Kidney glomerular epithelial cell (primary cell): ENCODE measurements around the gene FLACC1.
"Not testable (repeated sequence)": the region's sequence is repeated elsewhere in the genome, so short reads cannot be mapped to it uniquely, and the experiment has no call there.

Experiments used
- DNase-seq: peaks from one replicate; lab custom pipeline; 2025; lab: John Stamatoyannopoulos, UW

FLACC1 gene, protein sequence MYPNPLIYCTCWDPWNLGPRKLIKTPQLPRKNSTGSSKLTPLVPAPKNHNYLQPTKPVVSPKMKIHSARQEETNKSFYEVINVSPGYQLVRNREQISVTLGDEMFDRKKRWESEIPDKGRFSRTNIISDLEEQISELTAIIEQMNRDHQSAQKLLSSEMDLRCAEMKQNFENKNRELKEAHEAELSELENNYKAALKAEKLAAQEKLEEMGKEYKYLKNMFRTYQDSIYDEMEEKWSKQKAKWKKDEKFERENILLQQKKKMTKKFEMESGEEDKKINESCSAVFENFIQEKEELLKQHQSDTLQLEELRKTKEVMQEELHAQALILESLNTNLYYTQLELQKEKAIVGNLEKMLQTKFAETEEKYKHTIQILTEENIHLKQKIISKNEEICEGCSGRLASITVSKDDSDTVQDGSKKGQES

DNA sequence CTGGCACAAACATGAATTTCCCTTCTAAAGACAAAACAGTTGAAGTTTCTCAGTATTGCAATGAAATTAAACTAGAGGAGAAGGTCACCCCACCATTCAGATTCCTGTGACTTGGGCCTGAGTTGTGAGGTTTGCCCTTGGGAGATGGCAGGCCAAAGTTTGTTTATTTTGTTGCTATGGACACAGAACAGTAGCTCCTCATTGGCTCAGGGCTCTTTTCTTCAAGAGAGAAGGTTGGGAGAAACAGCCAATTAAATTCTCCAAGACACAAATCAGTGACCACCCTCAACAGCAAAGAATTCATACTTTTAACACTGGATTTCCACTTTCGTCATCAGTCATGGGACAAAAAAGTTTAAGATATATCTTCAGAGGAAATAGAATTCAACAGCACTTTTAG lies at the start of gene FLACC1:
TSS of gene FLACC1 (minus strand) at position 125 of the 400 bp plus-strand sequence. CDS start 5,941 bp downstream, outside the sequence.
- DNase-seq = peak; percentile 9

DNA sequence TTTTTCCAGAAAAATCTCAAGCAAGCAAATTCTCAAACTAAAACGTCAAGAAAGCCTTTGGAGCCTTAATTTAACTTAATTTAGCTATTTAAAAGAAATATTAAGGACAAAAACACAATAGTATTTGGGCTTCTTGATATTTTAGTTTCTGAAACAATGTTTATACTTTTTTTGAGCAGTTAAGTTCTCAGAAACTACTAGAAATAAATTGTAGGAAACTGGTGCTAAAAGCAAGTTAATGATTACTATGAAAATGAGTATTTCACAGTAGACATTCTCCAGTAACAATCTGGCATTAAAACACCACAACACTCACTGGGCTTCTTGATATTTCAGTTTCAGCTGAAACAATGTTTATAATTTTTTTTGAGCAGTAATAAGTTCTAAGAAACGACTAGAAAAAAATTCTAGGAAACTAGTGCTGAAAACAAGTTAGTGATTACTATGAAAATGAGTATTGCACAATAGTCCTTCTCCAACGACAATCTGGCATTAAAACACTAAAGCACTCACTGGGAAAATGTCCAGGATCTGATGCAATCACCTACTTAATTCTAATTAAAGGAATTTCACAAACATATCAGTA lies 49.0 kb upstream of the FLACC1 start:
- DNase-seq = peak; percentile 77

DNA sequence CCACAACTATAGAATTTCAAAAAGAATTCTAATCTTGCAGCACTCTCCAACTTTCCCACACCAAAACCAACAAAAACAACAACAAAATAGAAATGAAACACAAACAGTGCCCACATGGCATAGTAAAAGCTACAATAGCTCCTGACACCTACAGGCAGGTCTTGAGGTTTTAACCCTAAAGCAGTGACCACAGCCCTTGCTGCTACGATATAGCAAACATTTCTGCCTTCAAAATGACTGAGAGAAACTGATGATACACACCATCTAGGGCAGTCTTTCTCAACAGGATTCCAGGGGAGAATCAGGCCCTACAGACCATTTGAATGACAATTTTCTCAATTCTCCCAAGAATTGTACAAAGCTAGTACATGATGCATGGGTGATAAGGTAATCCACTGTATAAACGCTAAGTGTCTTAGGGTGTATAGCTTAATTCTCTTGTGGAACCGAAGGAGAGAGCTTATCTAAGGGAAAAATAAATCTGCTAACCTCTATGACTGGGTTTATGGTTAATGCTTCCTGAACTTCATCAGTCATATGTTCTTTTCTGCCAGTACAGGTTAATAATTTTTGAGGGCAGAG lies 47.6 kb upstream of the FLACC1 start:
- DNase-seq = no peak

DNA sequence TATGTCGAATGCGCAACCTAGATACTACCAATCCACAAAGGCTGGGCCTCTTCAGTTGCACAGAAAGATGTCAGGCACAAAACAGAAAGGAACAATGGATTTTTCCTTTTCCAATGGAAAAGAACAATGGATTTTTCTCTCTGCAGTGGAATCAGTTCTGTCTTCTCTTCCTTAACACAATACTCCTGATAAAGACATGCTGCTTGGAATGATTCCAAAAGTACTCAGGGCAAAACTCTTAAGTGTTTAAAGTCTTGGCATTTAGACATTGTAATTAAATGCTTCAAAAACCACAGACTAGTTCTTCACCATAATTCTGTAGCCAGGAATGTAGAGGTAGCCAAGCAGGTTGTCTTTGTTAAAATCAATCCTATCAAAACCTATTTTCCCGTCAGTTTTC lies 46.7 kb upstream of the FLACC1 start:
- DNase-seq = peak; percentile 43

DNA sequence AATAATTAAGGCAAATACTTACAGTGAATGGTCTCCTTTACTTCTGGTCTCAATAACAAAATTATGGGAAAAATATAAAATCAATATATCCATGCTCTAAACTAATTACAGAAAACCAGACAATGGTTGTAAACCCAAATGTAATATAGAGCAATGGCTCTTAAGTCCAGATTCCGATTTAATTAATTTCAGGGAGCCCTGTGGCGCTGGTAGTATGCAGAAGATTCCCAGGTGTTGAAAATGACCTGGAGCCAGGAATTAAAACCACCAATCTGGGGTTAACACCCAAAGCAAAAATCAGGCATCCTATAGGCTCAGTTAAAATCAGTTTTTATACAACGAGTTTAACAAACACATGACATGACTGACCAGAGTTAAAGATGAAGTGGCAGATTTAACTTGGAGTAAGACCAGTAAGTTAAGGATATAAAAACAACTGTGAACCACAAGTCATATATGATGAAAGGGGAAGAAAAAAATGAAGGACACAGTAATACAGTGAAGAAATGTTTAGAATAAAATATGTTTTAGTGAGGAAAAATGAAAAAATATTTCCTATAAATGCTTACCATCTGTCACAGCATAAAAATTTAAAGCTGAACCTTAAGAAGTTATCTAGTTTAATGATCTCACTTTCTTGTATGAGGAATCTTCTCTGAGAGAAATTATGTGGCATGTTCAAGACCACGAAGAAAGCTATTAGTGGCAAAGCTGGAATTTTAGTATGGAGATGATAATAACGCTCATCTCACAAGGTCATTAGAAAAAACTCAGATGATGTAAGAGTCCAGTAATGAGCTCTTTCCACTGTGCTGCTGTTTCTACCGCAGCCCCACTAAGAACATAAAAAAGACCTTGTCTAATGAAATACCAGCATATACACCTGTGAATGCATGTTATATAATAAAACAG lies 45.8 kb upstream of the FLACC1 start:
- no peak for DNase-seq

DNA sequence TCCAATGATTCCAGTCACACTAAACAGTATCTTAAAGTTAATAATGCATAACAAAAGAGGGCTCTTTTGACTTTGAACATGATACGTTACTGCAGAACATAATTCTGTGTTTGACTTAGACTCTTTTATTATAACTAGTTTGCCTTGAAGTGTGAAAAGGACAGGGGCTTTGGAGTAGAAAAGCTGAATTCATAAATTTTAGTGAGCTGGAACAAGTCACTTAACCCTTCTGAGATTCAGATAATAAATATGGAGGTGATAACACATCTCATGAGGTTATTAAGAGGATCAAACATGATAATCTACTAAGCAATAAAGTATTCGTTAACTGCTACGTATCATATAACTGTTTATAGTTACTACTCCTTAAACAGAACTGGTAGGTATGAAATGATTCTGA lies 44.7 kb upstream of the FLACC1 start:
- DNase-seq = no peak

DNA sequence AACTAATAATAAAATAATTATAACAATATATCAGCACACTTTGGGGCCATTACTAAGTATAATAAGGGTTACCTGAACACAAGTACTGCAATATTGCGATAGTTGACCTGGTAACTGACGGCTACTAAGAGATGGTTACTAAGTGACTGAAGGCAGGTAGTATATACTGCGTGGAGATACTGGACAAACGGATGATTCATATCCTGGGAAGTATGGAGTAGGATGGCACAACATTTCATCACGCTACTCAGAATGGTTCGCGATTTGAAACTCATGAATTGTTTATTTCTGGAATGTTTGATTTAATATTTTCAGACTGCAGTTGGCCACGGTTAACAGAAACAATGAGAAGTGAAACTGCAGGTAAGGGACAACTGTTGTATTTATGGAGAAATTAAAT lies 39.5 kb upstream of the FLACC1 start:
- no peak for DNase-seq

DNA sequence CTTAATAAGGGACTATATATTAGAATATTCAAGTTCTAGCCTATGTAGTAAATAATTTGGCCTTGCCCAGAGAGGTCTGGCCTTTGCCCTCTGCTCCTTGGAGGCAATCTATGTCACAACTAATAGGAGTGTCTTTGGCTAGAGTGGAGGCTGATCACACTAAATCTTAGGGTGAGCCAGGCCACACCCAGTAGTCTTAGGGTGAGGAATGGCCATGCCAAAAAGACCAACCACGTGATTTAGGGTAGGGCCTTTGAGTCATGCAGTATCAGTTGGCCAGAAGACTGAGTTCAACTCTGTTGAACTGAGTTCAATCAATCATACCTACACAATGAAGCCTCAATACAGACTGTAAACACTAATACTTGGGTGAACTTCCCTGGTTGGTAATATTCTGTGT lies 26.0 kb upstream of the FLACC1 start:
- DNase-seq = no peak

DNA sequence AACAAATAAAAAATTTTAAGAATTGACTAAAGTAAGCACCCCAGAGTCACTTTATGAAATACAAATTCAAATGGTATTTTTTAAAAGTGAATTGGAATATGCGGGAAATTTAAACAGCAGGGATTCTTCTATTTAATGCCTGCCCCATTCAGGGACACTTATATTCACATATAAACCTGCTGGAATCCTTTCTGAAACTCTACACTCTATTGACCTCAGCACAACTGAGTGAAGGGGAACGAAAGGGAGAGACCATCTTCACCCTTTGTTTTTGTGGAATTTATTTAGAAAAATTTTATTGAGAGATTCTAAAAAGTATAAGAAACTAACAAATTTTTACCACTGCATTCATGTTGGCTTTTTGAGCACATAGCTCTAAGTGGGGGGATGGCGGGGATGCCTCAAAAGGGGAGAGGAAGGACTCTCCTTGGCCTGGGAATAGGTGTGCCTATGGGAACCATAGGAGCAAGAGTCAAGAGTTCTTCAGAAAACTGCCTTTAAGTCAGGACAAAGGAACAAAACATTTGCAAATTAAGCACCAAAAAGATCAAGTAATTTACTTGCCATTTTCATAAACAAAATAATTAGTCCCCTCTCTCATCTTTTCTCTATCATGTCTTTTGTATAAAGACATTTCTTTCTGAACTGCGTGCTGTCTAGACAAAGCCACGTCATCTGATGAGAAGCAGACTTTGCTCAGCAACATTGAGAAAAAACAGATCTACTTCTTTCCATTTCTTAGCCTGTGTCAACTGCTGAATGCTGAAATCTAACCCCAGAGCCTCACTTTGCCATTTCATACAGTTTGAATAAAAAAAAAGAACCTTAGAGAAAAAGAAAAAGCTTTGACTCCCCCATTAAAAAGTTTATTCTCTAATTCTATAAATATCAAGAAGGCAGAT lies 21.6 kb upstream of the FLACC1 start:
- DNase-seq = no peak

DNA sequence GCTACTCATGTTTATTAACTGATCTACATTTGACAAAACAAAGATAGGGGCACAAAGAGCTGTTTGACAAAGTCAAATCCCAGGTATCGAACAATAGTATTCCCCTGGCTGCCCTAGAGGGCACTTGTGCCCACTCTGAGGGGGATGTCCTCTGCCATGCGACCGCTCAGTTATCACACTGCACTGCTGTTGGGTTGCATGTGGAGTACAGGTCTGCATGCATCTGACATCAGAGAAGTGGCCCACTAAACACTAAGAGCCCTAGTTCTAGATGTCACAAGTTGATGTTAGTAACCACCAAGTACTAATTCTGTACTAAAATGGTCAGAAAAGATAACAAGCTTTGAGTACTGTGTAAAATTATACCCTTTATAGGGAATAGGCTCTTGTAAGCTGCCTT lies 20.1 kb upstream of the FLACC1 start:
- no peak for DNase-seq

DNA sequence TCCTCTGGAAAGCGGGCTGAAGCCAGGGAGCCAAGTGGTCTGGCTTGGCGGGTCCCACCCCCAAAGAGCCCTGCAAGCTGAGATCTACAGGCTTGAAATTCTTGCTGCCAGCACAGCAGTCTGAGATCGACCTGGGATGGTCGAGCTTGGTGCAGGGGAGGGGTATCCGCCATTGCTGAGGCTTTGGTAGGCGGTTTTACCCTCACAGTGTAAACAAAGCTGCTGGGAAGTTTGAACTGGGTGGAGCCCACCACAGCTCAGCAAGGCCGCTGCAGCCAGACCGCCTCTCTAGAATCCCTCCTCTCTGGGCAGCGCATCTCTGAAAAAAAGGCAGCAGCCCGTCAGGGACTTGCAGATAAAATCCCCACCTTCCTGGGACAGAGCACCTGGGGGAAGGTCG lies 12.6 kb upstream of the FLACC1 start:
- no peak for DNase-seq

DNA sequence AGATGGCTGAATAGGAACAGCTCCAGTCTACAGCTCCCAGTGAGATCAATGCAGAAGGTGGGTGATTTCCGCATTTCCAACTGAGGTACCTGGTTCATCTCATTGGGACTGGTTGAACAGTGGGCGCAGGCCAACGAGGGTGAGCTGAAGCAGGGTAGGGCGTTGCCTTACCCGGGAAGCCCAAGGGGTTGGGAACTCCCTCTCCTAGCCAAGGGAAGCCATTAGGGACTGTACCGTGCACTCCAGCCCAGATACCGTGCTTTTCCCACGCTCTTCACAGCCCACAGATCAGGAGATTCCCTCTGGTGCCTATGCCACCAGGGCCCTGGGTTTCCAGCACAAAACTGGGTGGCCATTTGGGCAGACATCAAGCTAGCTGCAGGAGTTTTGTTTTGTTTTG lies 12.2 kb upstream of the FLACC1 start:
- DNase-seq = not testable (repeated sequence)

DNA sequence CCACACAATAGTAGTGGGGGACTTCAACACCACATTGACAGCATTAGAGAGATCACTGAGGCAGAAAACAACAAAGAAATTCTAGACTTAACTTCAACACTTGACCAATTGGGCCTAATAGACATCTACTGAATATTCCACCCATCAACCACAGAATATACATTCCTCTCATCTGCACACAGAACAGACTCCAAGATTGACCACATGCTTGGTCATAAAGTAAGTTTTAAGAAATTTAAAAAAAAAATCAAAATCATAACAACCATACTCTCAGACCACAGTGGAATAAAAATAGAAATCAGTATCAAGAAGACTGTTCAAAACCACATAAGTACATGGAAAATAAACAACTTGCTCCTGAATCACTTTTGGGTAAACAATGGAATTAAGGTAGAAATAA lies 9.0 kb upstream of the FLACC1 start:
- no peak for DNase-seq

DNA sequence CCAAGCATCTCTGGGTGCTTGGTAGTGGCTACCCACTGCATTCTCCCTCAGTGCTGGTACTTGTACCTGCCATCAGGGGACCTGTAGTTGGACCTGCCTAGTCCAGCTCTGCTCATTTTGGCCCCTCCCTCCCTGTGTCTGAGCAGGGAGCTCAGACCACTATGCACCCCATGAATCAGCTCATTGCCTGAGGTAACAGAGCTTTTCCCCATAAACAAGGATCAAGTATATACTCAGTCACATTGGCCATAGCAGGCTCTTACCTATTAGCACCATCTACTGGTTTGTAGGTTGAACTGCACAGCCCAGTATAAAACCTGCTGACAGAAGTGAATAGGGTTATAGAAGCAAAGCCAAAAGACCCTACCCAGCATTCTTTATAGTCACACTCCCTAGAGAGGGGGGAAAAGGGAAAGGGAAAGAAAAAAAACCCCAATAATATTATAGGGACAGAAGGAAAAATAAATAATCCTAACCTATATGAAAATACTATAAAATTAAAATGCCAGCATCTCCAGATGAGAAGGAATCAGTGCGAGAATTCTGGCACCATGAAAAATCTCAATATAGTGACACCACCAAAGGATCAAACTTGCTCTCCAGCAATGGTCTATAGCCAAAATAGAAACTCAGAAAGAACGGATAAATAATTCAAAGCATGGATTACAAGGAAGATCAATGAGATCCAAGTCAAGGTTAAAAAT lies 6.9 kb upstream of the FLACC1 start:
- DNase-seq = peak; percentile 2

DNA sequence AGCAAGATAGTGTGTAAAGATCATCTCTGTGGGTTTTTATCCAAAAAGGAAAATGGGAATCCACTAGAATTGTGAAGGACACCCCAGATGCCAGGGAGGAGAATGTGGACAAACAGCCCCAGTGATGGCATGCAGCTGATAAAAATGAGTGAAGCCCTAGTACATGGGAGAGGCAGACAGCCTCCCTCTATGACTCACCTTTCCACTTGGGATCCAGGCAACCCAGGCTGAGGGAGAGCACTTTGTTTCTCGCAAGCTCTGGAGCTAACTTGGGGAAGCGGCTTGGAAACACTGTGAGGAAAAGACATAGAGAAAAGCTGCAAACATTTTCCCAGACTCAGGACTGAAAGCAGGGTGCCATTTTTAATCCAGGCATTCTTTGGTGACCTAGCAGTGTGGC lies 5.3 kb upstream of the FLACC1 start:
- no peak for DNase-seq

DNA sequence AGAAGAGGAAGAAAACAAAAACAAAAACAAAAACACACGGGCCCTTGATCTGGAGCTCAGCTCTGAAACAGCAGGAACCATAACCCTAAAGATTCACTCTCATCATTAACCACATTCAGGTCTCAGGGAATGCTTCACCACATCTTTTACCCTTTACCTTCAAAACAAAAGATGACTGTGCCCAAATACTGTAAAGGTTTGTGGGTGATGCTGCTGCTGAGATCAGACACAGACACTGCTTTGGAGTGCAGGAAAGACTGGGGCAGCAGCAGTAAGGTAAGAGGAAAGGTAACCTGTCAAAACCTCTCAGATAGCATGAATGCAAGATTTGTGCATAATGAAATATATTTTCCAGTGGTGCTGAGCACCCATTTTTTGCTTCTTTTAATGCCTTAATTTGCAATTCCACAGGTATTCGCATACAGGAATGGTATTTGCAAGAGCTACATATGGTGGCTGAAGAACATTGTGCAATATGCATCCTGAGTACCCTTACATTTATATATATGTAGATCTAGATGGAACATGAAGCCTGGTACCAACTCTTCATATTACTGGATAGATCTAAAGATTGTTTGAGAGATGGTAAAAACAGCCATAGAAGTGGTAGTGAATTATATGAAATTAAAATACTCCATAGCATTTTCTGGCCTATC lies 4.1 kb upstream of the FLACC1 start:
- DNase-seq = no peak

DNA sequence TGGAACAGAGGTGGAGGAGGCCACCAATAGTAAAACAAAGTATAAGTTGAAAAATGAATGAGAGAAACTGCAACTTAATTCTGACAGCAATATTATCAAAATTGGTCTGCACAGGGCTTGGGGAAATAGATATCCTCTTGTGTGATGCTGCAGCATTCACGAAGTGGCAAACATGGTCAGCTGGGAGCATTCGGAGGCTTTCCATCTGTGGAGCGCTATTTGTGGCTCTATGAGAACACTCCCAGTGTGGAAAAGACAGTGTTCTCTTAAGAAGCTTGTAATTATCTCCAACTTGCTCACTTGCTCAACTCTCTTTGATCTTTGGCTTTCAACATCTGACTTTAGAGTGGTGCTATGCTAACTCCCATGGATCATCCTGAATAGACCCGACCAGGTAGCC lies 3.1 kb upstream of the FLACC1 start:
- DNase-seq = no peak

DNA sequence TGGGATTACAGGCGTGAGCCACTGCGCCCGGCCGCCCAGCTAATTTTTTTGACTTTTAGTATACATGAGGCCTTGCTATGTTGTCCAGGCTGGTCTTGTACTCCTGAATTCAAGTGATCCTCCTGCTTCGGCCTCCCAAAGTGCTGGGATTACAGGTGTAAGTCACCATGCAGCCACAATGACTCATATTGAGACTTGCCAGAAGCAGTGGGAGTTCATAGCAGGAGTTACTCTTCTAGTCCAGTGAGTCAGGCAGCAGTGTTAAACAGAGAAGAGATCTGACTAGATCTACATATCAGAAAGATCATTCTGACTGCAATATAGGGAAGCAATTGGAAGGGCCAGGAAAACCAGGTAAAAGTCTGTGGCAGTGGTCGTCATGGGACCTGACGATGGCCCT lies 1.5 kb upstream of the FLACC1 start:
- DNase-seq = peak; percentile 73

DNA sequence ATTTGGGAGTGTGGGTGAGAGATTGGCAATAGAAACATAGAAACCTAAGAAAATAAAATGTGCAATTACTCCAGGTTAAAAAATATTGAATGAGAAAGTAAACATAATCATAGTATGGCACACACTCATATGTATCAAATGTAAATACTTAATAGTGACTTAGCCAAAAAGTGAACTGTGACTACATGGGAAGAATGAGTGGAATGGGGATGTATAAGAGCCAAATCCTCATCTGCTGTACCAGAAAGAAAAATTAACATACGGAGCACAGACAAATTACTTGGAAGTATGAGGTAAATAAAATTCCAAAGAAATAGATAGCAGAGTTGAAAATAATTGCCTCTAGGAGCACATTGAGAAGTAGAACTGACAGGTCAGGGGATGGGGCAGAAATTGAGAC lies 4.0 kb downstream of the FLACC1 start:
- no peak for DNase-seq

DNA sequence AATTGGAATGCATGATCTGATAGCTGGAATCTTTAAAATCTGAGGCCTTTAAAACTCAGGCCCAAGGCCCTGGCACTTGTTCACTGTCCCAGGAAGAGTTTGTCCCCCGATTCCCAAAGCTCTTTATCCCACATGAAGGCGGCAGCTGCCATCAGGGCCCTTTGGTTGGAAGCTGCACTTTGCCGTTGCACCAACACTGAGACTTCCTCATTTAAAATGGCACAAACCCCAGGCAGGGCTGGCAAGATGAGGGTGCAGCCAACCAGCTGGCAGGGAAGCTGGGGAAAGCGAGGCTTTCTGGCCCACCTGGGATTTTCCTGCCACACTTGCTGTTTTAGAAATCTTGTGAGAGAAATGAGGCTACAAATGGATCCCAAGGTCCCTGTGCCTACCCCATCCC lies 6.3 kb downstream of the FLACC1 start:
- DNase-seq = no peak
